CD4-positive, CD25-positive, alpha-beta regulatory T cell (primary cell): ENCODE data around the gene AMPH. TPM values are rescaled to one million over a fixed set of nuclear protein-coding genes. Genes with fewer than 3 reads are reported as not detected.
"Not testable (repeated sequence)": the region's sequence is repeated elsewhere in the genome, so short reads cannot be mapped to it uniquely, and the experiment has no call there.

ENCODE experiments used
- ATAC-seq, 2 donors: fragments of 150-1000 bp; cut with Tn5 transposase; one replicate each; pipeline ENCODE4 v1.10.0; 2021; ENCODE audit warnings: low read depth in 2 of 2, moderate number of reproducible peaks in 2 of 2, moderate library complexity in 1 of 2
- DNase-seq, 3 donors: peaks; one replicate each; pipeline versions ENCODE4 v3.0.0 to v3.0.0-alpha.2; 2012 to 2022; ENCODE audit warnings: mixed read lengths in 1 of 3
- H3K27ac ChIP-seq: one replicate; pipeline ENCODE4 v1.7.0; 2013; ENCODE audit warnings: mild to moderate bottlenecking, low read length; ENCODE audit not compliant: insufficient read depth, poor library complexity, severe bottlenecking
- H3K27me3 ChIP-seq: one replicate; pipeline ENCODE4 v1.7.0; 2013; ENCODE audit warnings: low read length; ENCODE audit not compliant: control insufficient read depth, insufficient read depth
- H3K36me3 ChIP-seq: one replicate; pipeline ENCODE4 v1.7.0; 2013; ENCODE audit warnings: mild to moderate bottlenecking, low read length, moderate library complexity; ENCODE audit not compliant: control insufficient read depth, insufficient read depth
- H3K4me1 ChIP-seq: 2 replicates; pipeline ENCODE4 v1.7.0; 2013; ENCODE audit warnings: mild to moderate bottlenecking, low read length; ENCODE audit not compliant: insufficient read depth, control insufficient read depth, poor library complexity, severe bottlenecking
- H3K4me3 ChIP-seq: one replicate; pipeline ENCODE4 v1.7.0; 2013; ENCODE audit warnings: low read depth, mild to moderate bottlenecking, low read length, moderate library complexity
- H3K9me3 ChIP-seq, 2 experiments: 1 replicate in 1 of 2; 2 replicates in 1 of 2; pipeline ENCODE4 v1.7.0; 2013; ENCODE audit warnings: low read length in 2 of 2, mild to moderate bottlenecking in 1 of 2, moderate library complexity in 1 of 2; ENCODE audit not compliant: control insufficient read depth in 2 of 2
- H3K27ac Mint-ChIP-seq, 3 donors: one replicate each; pipeline ENCODE4 v1.8.0; 2020 to 2022; ENCODE audit warnings: mild to moderate bottlenecking in 3 of 3, mixed read lengths in 3 of 3, moderate library complexity in 2 of 3
- H3K27me3 Mint-ChIP-seq: one replicate; pipeline ENCODE4 v1.8.0; 2022; ENCODE audit warnings: mild to moderate bottlenecking, mixed read lengths
- H3K36me3 Mint-ChIP-seq: one replicate; pipeline ENCODE4 v1.8.0; 2020; ENCODE audit warnings: mixed read lengths
- H3K4me1 Mint-ChIP-seq, 4 donors: one replicate each; pipeline ENCODE4 v1.8.0; 2020 to 2022; ENCODE audit warnings: mixed read lengths in 4 of 4, mild to moderate bottlenecking in 1 of 4
- H3K4me3 Mint-ChIP-seq, 4 donors: one replicate each; pipeline ENCODE4 v1.8.0; 2020 to 2022; ENCODE audit warnings: mild to moderate bottlenecking in 4 of 4, mixed read lengths in 4 of 4, moderate library complexity in 3 of 4
- H3K9me3 Mint-ChIP-seq, 7 donors: one replicate each; pipeline ENCODE4 v1.8.0; 2020 to 2022; ENCODE audit warnings: mixed read lengths in 7 of 7, mild to moderate bottlenecking in 3 of 7, moderate library complexity in 2 of 7
- polyA plus RNA-seq, 4 donors: library from polyadenylated mRNA; unstranded; fragments of 300-500 nt; fragmentation: Illumina TruSeq; gene quantifications; one replicate each; pipeline ENCODE4 v1.2.3, GENCODE V29; 2021
- total RNA-seq: library from RNA; stranded (reverse); gene quantifications from one replicate; pipeline ENCODE4 v1.2.3, GENCODE V29; 2022

Gene AMPH
- total and polyA plus RNA-seq, 5 donors from 2014 or later, result 0.09 to 0.11 (median 0.10) TPM; not detected in 2

DNA sequence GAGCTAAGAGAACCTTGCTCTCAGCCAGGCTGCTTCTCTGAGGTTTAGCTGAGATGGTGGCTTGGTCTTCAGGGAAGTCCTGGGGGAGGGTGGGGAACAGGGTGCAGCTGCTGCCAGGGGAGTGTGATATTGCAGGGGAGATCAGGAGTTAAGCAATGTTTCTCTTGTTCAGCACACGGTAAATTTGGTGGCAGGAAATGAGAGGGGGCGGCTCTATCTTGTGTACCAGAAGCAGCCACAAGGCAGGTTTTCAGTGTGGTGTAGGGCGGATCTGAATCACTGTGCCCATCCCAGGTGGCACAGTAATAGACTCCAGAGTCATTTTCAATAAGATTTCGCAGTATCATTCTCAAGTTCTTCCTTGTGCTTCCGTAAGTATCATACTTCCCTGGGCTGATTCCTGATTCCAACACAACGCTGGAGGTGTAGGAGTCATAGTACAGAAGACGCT lies 277.7 kb downstream of the AMPH start:
- DNase-seq, result peak in 1 of 3 donors; percentile 56
- Mint-ChIP-seq H3K4me1 (peaks cover 0 to 57% (median 39%) of the 10 kb centered on the region in 4 donors), H3K4me3 (peak overlapping the region; percentile 77 to 92 (median 79)), H3K27ac (peak overlapping the region; percentile 89 to 95 (median 93))
- H3K36me3 ChIP-seq, H3K9me3 Mint-ChIP-seq, H3K27me3 Mint-ChIP-seq, H3K9me3 ChIP-seq, H3K4me1 ChIP-seq, H3K36me3 Mint-ChIP-seq, H3K27me3 ChIP-seq: not testable (repeated sequence)
- Histone ChIP-seq H3K27ac (peak overlapping the region; percentile 67), H3K4me3 (peak overlapping the region; percentile 31)
- ATAC-seq, result peak; percentile 67 to 68

DNA sequence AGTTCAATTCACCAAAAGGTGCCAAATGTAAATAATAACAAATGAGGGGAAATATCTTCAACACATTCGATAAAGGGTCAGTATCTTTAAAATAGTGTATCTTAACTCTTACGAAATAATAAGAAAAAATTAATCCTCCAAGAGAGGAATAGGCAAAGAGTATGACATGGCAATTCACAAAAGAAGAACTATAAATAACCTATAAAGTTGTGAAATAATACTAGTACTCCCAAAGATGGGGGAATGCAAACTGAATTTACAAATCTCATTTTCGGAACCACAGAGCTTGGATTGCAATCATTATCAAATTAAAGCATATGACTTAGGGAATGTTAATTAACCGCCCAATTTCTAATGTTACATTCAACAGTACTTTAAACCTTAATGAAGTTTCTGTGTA lies 279.6 kb downstream of the AMPH start:
- no peaks in the 10 kb centered on the region for H3K36me3 ChIP-seq
- H3K9me3 ChIP-seq, result no peaks in the 10 kb centered on the region
- H3K4me1 Mint-ChIP-seq, result peaks cover 0 to 52% (median 30%) of the 10 kb centered on the region in 4 donors
- H3K4me1 ChIP-seq, result peaks cover 5% of the 10 kb centered on the region
- peak overlapping the region in 2 of 3 donors; percentile 94 to 95 for H3K27ac Mint-ChIP-seq
- no peaks in the 10 kb centered on the region for H3K36me3 Mint-ChIP-seq
- H3K27ac ChIP-seq, result no peak overlapping the region
- H3K4me3 ChIP-seq, result peak overlapping the region; percentile 71
- no peak for DNase-seq
- no peaks in the 10 kb centered on the region for H3K27me3 Mint-ChIP-seq
- ATAC-seq, result no peak
- no peaks in the 10 kb centered on the region for H3K27me3 ChIP-seq
- peak overlapping the region; percentile 85 to 91 (median 86) for H3K4me3 Mint-ChIP-seq
- no peaks in the 10 kb centered on the region for H3K9me3 Mint-ChIP-seq

GRCh38 chr7:38350777-38351176 lies 280.4 kb downstream of the AMPH start:
- H3K4me1 Mint-ChIP-seq, result peaks cover 0 to 53% (median 29%) of the 10 kb centered on the region in 4 donors
- H3K36me3 Mint-ChIP-seq, H3K27ac ChIP-seq: not testable (repeated sequence)

GRCh38 chr7:38349869-38350583 lies 281.1 kb downstream of the AMPH start:
- Mint-ChIP-seq H3K27ac (peak overlapping the region; percentile 90 to 95 (median 94)), H3K4me1 (peaks cover 1 to 53% (median 26%) of the 10 kb centered on the region in 4 donors)
- peak overlapping the region; percentile 71 for H3K4me3 ChIP-seq

More at GRCh38 chr7:38350777-38351176, 280.4 kb downstream of the AMPH start:
- not testable (repeated sequence) for H3K27me3 Mint-ChIP-seq, H3K4me1 ChIP-seq, H3K9me3 ChIP-seq, H3K27me3 ChIP-seq, H3K9me3 Mint-ChIP-seq, ATAC-seq, DNase-seq, H3K36me3 ChIP-seq
- peak overlapping the region; percentile 71 for H3K4me3 ChIP-seq
- Mint-ChIP-seq H3K27ac (peak overlapping the region; percentile 86 to 95 (median 94)), H3K4me3 (peak overlapping the region; percentile 85 to 91 (median 86))

DNA sequence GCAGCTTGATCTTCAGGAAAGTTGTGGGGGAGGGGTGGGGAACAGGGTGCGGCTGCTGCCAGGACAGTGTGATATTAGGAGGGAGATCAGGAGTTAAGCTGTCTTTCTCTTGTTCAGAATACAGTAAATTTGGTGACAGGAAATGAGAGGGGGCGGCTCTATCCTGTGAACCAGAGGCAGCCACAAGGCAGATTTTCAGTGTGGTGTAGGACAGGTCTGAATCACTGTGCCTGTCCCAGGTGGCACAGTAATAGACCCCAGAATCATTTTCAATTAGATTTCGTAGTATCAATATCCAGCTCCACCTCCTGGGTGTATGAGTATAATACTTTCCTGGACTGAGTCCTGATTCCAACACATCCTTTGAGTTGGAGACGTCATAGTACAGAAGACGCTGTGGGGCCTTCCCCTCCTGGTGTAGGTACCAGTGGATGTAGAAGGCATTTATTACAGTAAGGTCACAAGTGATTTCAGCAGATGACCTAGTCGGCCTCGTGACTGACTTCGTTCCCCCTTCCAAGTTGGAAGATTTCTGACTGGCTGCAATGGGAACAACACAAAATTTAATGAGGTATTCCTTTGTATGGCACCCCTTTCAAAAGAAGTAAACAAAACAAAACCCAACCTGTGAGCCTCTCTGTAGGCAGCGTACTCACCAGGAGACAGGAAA lies 281.9 kb downstream of the AMPH start:
- H3K27ac Mint-ChIP-seq, result peak overlapping the region; percentile 90 to 95 (median 94)
- H3K4me1 ChIP-seq, result peaks cover 11% of the 10 kb centered on the region
- peak overlapping the region; percentile 85 to 91 (median 86) for H3K4me3 Mint-ChIP-seq
- H3K27me3 ChIP-seq, H3K9me3 ChIP-seq, H3K27me3 Mint-ChIP-seq, H3K36me3 ChIP-seq, H3K36me3 Mint-ChIP-seq, H3K9me3 Mint-ChIP-seq: not testable (repeated sequence)
- H3K27ac ChIP-seq, result peak overlapping the region; percentile 86
- peaks cover 7 to 57% (median 30%) of the 10 kb centered on the region in 4 donors for H3K4me1 Mint-ChIP-seq
- DNase-seq (peak in 1 of 3 donors; percentile 25), ATAC-seq (peak; percentile 40 to 41)
- H3K4me3 ChIP-seq, result peak overlapping the region; percentile 59

More at GRCh38 chr7:38349869-38350583, 281.1 kb downstream of the AMPH start:
- not testable (repeated sequence) for H3K9me3 Mint-ChIP-seq, H3K4me1 ChIP-seq, H3K36me3 ChIP-seq, H3K36me3 Mint-ChIP-seq, H3K27me3 Mint-ChIP-seq, H3K9me3 ChIP-seq, H3K27me3 ChIP-seq
- peak overlapping the region; percentile 86 for H3K27ac ChIP-seq
- ATAC-seq (peak; percentile 56 to 60), DNase-seq (peak in 2 of 3 donors; percentile 53 to 56)
- peak overlapping the region; percentile 85 to 91 (median 86) for H3K4me3 Mint-ChIP-seq

DNA sequence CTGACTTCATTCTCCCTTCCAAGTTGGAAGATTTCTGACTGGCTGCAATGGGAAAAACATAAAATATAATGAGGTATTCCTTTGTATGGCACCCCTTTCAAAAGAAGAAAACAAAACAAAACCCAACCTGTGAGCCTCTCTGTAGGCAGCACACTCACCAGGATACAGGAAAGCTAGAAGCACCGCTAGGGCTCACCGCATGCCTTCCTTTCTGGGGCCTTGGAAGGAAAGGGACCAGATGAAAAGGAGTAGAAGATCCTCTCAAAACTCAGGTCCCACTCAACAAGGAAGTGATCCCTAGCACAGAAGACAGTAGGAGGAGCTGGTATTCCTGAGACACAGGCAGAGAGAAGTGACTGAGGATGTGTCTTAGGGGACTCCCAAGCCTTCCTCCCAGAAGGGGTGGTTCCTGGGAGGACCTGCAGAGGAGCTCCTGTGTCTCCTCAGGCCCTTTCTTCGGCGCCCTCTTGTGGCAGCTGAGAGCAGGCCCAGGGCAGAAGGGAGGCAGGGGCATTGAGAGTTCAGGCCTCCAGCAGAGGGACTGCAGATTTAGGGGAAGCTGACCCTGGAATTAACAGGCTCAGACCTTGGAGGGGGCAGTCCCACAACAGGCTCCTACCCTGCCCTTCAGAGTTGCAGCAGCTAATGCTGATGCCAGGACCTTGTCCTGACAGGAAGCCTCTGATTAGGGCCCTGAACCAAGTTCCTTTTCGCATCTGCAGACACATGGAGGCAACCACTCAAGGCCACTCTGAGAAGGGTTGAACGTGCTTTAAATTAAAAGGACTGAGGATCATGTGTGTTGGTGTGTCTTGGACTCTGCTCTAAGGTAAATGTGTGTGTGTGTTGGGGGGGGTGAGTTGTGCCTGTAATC lies 285.6 kb downstream of the AMPH start:
- not testable (repeated sequence) for H3K9me3 ChIP-seq, H3K9me3 Mint-ChIP-seq, H3K27me3 Mint-ChIP-seq, H3K36me3 Mint-ChIP-seq, H3K27me3 ChIP-seq, H3K4me3 ChIP-seq, H3K36me3 ChIP-seq
- peak overlapping the region; percentile 74 to 95 (median 79) for H3K27ac Mint-ChIP-seq
- peak in 1 of 2 donors; percentile 29 for ATAC-seq
- H3K4me3 Mint-ChIP-seq, result peak overlapping the region in 3 of 4 donors; percentile 47 to 77 (median 49)
- H3K4me1 Mint-ChIP-seq, result peaks cover 8 to 60% (median 28%) of the 10 kb centered on the region in 4 donors
- Histone ChIP-seq H3K4me1 (peaks cover 23% of the 10 kb centered on the region), H3K27ac (peak overlapping the region; percentile 60)
- DNase-seq, result peak in 2 of 3 donors; percentile 30 to 51

- Mint-ChIP-seq H3K27ac (peak overlapping the region; percentile 20 to 95 (median 79)), H3K4me3 (peak overlapping the region; percentile 47 to 77 (median 56)), H3K4me1 (peaks cover 8 to 62% (median 30%) of the 10 kb centered on the region in 4 donors)
- H3K9me3 ChIP-seq, H3K36me3 Mint-ChIP-seq, H3K27me3 Mint-ChIP-seq, H3K36me3 ChIP-seq, H3K9me3 Mint-ChIP-seq, H3K27me3 ChIP-seq, H3K4me3 ChIP-seq: not testable (repeated sequence)
- peak in 1 of 3 donors; percentile 46 for DNase-seq
- Histone ChIP-seq H3K4me1 (peaks cover 28% of the 10 kb centered on the region), H3K27ac (peak overlapping the region; percentile 60)
- ATAC-seq, result peak; percentile 71 to 76
These were observed 286.4 kb downstream of the AMPH start for GRCh38 chr7:38344741-38345140.
